GM19025 (cell line): ENCODE data around the gene ATF2.

ENCODE experiments used
- ATAC-seq: cut with Tn5 transposase; IDR thresholded peaks from one replicate; pipeline ENCODE4 v1.9.1; 2021; ENCODE audit warnings: mild to moderate bottlenecking, low read depth, moderate library complexity; ENCODE audit not compliant: unreplicated experiment

The ATF2 gene

GRCh38 chr2:175167792-175168563, at the start of gene ATF2:
TSS of gene ATF2 (minus strand) at chr2:175168203. CDS start at chr2:175136443, 31,760 bp downstream.
- peak; percentile 95 for ATAC-seq

GRCh38 chr2:175207741-175208438, 39.9 kb upstream of the ATF2 start:
- no peak for ATAC-seq

GRCh38 chr2:175206866-175207265, 38.9 kb upstream of the ATF2 start:
- no peak for ATAC-seq

GRCh38 chr2:175205523-175205922, 37.5 kb upstream of the ATF2 start:
- ATAC-seq = no peak

- no peak for ATAC-seq
Observed at GRCh38 chr2:175203621-175204496, 35.9 kb upstream of the ATF2 start.

GRCh38 chr2:175195012-175195411, 27.0 kb upstream of the ATF2 start:
- no peak for ATAC-seq

GRCh38 chr2:175188761-175189160, 20.8 kb upstream of the ATF2 start:
- ATAC-seq = no peak

- no peak for ATAC-seq
Observed at GRCh38 chr2:175187378-175187777, 19.4 kb upstream of the ATF2 start.

GRCh38 chr2:175183674-175184073, 15.7 kb upstream of the ATF2 start:
- no peak for ATAC-seq

- ATAC-seq = no peak
Observed at GRCh38 chr2:175181877-175182308, 13.9 kb upstream of the ATF2 start.

GRCh38 chr2:175181104-175181876, 13.3 kb upstream of the ATF2 start, which contains the start of gene ATP5MC3:
TSS of gene ATP5MC3 (minus strand) at chr2:175181710. CDS start at chr2:175181393, 317 bp downstream.
- ATAC-seq = peak; percentile 81

- peak; percentile 37 for ATAC-seq
Observed at GRCh38 chr2:175180701-175181103, 12.7 kb upstream of the ATF2 start.

- ATAC-seq = no peak
Observed at GRCh38 chr2:175176624-175177023, 8.6 kb upstream of the ATF2 start.

- ATAC-seq = no peak
Observed at GRCh38 chr2:175175896-175176295, 7.9 kb upstream of the ATF2 start.

- ATAC-seq = no peak
Observed at GRCh38 chr2:175175320-175175719, 7.3 kb upstream of the ATF2 start.

- no peak for ATAC-seq
Observed at GRCh38 chr2:175170659-175171304, 2.8 kb upstream of the ATF2 start.

- no peak for ATAC-seq
Observed at GRCh38 chr2:175169191-175169590, 1.2 kb upstream of the ATF2 start.

- ATAC-seq = peak; percentile 14
Observed at GRCh38 chr2:175168564-175168945, 552 bp upstream of the ATF2 start.

GRCh38 chr2:175167076-175167791, 769 bp downstream of the ATF2 start:
- no peak for ATAC-seq
